ENCODE data around the gene COL1A1.
A peak's percentile ranks its signal among the peaks of the same experiment; 100 is the strongest.

COL1A1 gene

GRCh38 chr17:50155115-50155819, 46.2 kb downstream of the COL1A1 start:
- DNase-seq (ENCODE audit: low spot score): no peak
- in situ Hi-C loops (cut with MboI; ENCODE audit: low pct_unique_long_range_greater_than_20kb, low sequenced_read_pairs, unreplicated experiment): no loop called here
- no peak for TF ChIP-seq CTCF (IDR thresholded peaks at IDR 0.05; ENCODE audit: extremely low read depth, insufficient read depth, missing control alignments)

- in situ Hi-C loops (cut with MboI; ENCODE audit: low pct_unique_long_range_greater_than_20kb, low sequenced_read_pairs, unreplicated experiment): no loop called here
- TF ChIP-seq CTCF (IDR thresholded peaks at IDR 0.05; ENCODE audit: extremely low read depth, insufficient read depth, missing control alignments): no peak
Measured at GRCh38 chr17:50154604-50155003, 46.8 kb downstream of the COL1A1 start.

GRCh38 chr17:50153650-50154575, 47.5 kb downstream of the COL1A1 start:
- no peak for DNase-seq (ENCODE audit: low spot score)
- TF ChIP-seq CTCF (IDR thresholded peaks at IDR 0.05; ENCODE audit: extremely low read depth, insufficient read depth, missing control alignments): no peak
- in situ Hi-C loops (cut with MboI; ENCODE audit: low pct_unique_long_range_greater_than_20kb, low sequenced_read_pairs, unreplicated experiment): no loop called here

More at GRCh38 chr17:50154604-50155003, 46.8 kb downstream of the COL1A1 start:
- peak; percentile 73 for DNase-seq (ENCODE audit: low spot score)

- no peak for TF ChIP-seq CTCF (IDR thresholded peaks at IDR 0.05; ENCODE audit: extremely low read depth, insufficient read depth, missing control alignments)
- in situ Hi-C loops (cut with MboI; ENCODE audit: low pct_unique_long_range_greater_than_20kb, low sequenced_read_pairs, unreplicated experiment): no loop called here
- DNase-seq (ENCODE audit: low spot score): no peak
Measured at GRCh38 chr17:50152736-50153135, 48.7 kb downstream of the COL1A1 start.

GRCh38 chr17:50151937-50152547, 49.4 kb downstream of the COL1A1 start:
- no peak for TF ChIP-seq CTCF (IDR thresholded peaks at IDR 0.05; ENCODE audit: extremely low read depth, insufficient read depth, missing control alignments)
- peak; percentile 79 for DNase-seq (ENCODE audit: low spot score)
- in situ Hi-C loops (cut with MboI; ENCODE audit: low pct_unique_long_range_greater_than_20kb, low sequenced_read_pairs, unreplicated experiment): no loop called here
